ENCODE data around the gene NFKB1.

Gene NFKB1

DNA sequence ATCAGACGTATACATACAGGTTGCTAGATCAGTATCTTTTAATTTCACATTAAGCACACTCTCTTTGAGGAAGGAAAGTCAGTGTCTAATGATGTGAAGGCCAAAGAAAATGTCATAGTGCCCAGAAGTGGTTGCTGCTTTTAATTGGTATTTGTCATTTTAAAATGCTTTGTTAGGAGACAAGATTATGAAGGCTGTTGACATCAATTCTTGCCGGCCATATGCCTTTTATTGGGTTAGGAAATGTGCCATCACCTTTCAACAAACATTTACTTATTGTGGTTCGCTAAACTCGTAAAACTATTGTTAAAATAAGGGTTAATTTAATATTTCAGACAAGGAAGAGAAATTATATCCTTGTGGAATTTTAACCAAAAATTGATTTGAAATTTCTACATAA lies 32.2 kb downstream of the NFKB1 start:
- DNase-seq (ENCODE audit: low spot score): no peak

DNA sequence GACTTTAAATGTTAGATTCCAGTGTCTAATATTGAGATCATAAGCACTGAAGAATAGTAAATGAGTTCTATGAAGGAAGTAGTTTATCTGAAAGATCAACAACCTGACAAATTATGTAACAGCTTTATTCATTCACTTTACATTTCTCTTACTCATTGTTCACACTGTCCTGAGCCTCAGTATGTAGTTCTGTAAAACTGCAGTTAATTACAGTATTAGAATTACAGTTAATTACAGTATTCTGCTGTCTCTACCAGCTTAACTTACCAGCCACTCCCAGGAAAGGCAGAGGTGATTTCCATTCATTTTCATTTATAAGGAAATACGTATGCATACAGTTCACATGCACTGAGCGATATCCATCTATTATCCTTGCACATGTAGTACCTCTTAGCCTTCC lies 32.7 kb downstream of the NFKB1 start:
- no peak for DNase-seq (ENCODE audit: low spot score)

DNA sequence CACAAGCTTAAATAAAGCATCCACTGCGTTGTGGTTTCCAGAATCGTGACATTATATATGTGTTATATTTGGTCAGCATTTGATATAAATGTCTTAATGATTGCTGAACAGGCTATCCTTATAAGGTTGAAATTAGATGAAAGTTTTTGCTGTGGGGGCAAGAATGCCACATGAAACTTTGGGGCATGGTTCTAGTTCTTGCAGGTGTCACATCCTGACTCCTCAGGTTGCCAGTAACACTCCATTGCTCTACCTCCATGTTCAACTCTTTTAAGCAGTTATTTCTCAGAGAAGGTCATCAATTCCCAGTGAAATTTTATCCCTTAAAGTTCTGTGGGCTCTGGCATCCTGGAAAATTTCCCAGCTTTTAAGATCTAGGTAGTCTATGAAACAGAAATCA lies 33.7 kb downstream of the NFKB1 start:
- DNase-seq (ENCODE audit: low spot score): no peak

DNA sequence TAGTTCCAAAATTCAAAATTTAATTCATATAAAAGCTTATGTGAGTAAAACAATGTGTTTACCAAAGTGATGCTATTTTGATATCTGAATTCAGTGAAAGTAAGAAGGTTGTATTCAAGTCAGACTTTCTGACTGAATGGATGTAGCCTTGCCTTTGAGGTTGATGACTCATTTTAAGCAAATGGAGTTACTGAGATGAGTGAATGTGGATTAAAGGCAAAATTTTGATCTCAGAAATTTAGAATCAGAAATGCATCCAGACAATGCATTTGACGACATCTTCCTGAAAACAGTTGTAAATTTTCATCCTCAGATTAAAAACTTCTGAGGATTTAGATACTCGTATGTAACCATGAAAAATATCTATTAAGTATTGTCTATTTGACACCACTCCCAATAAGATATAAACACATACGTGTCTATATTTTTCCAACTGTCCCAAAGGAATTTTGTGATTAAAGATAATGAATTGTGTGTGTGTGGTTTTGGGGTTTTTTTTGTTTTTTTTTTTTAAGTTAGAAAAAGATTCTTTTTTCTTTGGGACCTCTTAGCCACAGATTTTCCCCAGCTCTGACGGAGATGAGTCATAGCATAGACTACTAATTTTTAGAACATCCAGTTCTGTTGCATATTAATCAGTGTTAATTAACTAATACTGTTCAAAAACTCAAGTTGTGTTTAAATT lies 34.4 kb downstream of the NFKB1 start:
- no peak for DNase-seq (ENCODE audit: low spot score)

DNA sequence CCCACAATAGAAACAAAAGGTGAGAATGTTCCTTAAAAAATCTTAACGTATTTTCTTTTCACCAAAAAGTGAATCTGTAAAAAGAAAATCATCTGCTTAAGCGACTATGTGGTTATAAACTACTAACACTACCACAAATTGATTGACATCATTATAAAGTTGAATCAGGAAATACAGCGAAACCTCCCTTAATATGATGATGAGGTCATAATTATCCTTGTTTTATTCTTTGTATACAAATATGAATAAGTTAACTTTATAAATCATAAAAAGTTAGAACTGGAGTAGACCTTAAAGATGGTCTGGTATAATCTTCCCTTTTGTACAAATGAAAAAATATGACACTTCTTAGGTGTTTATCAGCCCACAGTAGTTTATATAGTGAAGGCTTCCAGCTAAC lies 35.6 kb downstream of the NFKB1 start:
- no peak for DNase-seq (ENCODE audit: low spot score)

DNA sequence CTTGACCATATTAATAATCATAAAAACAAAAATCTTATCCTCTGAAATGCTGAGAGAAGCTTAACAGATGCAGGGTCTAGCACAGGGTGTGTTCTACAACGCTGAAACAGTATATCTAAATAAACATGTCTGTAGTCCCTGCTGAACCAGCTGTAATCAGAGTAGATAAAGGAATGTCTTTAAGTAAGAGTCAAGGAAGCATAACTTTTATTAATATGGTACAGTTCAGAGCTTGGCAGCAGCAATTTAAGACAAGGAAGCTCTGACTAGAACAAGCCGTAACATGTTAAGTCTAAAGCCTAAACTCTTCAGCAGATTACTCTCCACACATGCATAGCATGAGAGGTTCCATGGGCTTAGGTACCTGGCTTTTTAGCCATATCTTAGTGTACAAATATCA lies 36.1 kb downstream of the NFKB1 start:
- no peak for DNase-seq (ENCODE audit: low spot score)

DNA sequence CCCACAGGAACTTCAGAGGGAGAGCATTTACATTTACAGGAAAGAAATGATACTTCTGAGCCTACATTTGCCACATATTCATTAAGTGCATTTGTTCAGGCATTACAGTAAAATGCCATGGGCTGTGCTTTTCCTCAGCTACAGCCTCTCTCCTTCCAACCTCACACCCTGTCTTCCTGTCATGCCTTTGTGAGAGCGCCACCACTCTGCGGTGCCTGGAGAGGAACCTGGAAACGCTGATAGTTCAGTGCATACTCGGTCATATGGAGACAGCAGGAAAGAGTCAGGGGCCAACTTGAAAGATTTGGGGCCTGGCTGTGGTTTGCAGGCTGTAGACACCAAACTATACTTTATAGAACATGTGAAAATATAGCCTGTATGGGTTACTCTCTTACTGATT lies 40.5 kb downstream of the NFKB1 start:
- DNase-seq (ENCODE audit: low spot score): no peak

DNA sequence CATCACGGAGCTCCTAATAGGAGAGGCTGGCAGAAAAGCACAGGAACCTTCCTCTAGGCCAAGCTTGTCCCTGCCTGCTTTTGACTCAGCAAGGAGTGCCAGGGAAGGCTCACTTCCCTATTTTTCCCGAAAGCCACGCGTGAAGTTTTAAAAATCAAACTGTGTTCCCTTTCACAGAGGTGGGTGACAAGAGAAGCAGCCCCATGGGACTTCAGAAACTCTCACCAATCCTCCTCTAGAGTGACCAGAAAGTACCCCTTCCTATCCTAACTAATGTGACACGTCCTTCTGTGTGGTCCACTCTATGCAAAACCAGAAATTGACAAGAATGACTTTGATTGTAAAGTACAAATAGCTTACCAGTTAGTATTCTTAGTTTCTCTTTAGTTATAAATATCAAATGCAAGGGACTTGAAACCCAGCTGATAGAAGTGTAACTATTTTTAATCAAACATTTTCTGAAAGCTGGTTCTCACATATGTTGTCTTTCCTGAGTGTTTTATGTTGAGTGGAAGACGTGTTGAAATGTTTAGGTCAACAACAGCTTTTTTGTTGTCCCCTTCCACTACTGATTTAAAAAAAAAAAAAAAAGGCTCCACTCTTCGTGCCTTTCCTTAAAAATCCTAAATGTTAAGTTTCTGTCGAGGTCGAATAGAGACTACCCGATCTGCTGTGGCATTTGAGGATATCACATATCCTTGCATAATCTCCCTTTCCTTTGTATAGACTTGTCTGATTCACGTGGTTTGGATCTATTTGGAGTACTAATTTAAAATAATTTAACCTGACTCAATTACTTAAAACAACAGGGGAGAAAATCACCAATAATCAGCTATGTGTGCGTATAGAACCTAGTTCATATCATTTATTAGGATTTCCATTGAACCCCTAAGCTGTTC lies 42.1 kb downstream of the NFKB1 start:
- DNase-seq (ENCODE audit: low spot score): no peak

DNA sequence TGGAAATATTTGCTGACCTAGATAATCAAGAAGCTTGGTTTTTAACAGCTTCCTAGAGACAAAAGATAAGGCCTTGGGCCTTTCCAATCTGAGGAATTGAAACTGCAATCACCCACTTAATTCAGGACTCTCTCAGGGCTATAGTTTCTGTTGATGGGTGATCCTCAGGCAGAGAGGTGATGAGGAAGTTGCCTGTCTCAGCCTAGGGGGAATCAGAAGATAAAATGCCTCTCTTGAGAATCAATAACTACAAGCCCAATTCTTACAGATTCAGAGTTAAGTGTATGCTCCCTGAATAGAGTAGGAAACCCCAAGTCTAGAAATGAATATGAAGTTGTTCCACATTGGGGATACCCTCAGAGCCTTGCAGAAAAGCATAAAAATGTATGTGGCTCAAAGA lies 45.5 kb downstream of the NFKB1 start:
- DNase-seq (ENCODE audit: low spot score): no peak

DNA sequence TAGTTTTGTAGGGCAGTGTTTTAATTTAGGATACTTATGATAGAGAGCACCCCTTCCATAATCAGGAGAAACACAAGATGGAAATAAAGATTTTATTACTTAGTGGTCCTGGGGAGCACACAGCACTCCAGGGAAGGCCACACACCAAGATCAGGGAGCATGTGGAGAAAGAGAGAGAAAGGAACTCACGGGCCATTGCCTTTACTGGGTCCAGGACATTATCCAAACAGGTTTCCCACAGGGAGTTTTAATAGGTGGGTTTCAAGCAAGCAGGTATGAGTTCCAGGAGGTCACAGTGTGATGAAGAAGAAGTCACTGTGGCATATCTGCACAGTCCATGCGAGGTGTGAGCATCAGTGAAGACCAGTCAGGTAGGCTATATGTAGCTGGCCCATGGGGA lies 46.8 kb downstream of the NFKB1 start:
- DNase-seq (ENCODE audit: low spot score): no peak

DNA sequence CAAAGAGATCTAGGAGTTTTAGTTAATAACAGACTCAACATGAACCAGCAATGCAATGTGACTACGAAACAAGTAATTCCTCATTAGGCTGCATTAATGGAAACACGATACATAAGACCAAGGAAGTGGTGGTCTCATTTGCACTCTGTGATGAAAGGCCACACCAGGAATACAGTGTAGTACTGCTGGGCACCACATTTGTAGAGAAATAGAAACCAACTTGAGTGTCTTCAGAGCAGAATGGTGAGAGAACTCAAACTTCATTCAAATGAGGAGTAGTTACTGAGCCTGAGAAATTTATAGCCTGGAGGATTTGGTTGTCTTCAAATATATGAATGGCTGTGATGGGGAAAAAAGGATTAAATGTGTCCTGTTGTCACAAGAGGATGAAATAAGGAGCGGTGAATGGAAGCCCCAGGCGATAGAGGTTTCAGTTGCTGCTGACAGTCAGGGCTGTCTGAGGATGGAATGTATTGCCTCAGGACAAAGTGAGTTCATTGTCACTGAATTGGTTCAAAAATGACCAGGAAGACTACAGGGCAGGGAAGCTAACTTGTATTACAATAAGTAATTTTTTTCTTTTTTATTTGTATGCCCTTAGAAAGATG lies 50.9 kb downstream of the NFKB1 start:
- no peak for DNase-seq (ENCODE audit: low spot score)

DNA sequence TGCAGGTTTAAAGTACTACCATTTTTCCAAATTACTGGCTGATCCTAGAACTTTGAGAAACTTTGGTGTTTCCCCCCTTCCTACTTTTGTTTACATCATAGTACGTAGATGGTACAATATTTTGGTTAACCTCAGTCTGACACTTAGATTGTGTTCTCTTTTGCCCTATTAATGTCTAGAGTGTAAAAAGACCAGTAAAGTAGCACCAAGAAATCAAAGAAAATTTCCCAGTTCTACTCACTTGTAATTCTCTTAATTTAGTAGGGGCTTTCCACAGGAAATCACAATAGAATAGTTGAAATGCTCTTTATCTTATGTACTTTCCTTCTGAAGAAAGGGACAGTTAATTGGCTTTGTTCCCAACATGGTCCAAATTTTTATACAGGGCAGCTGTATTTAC lies 51.6 kb downstream of the NFKB1 start:
- no peak for DNase-seq (ENCODE audit: low spot score)

DNA sequence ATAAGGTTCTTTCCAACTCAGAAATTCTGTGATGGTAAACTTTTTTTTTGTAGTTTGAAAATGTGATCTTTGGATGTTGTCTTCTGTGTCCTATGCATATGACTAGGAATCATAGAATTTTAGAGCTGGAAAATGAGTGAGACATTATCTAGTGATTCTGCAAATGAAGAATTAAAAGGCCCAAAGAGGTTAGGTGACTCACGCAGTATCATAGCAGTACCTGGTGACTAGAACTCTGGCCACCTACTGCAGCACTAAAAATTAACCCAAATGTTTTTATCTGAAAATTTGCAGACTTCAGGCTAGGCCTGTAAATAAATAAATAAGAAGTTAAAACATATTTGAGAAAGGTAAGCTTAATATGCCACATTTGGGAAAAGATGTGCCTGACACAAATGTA lies 52.8 kb downstream of the NFKB1 start:
- no peak for DNase-seq (ENCODE audit: low spot score)

DNA sequence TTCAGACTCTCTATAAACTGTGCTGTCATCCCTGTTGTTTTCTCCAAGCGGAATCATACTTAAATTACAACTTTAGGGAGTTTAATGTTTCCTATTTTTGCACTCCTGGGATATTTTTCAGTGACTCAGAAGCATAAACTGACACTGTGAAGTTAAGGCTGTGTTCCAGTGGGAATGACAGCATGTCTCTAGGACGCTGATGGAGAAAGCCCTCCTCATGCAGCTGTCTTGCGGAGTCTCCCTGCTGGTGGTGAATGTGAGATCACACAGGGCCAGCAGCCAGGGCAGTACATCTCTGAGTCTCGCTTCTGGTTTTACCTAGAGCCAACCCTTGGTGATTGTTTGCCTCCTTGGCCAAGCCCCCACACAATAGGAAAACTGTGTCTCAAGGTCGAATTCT lies 53.3 kb downstream of the NFKB1 start:
- no peak for DNase-seq (ENCODE audit: low spot score)

DNA sequence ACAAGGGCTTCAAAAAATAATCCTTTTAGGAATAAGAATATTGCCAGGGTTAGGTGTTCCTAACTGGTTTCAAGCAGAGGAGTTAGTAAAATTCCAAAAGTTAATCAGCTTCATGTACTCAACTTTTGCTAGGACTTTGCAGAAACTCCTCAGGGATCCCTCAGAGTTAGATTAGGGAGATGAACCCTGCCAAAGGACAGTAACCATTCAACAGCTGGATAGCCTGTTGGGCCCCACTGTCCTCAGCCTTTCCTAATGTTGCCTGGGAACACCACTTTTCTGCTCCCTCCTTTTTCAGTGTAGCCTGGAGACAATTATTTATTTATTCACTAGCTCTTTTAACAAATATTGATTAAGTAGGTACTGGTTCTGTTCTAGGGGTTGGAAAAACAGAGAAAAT lies 53.8 kb downstream of the NFKB1 start:
- DNase-seq (ENCODE audit: low spot score): no peak

DNA sequence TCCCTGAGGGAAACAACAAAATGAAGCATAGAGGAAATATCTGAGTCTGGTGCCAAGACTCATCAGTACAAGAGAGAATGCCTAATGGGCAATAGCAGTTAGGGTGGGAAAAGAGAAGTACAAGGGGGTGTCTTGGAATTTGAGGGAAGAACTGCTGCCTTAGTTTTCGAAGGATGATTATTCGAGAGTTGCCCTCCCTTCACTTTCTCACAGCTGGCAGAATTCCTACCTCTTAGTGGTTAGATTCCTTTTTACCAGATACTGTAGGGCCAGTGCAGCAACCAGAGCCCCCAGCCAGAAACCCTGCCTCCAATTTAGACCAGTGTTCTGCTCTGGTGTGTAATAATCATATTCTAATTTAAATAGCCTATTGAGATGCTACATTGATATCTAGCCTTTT lies 56.5 kb downstream of the NFKB1 start:
- DNase-seq (ENCODE audit: low spot score): no peak

DNA sequence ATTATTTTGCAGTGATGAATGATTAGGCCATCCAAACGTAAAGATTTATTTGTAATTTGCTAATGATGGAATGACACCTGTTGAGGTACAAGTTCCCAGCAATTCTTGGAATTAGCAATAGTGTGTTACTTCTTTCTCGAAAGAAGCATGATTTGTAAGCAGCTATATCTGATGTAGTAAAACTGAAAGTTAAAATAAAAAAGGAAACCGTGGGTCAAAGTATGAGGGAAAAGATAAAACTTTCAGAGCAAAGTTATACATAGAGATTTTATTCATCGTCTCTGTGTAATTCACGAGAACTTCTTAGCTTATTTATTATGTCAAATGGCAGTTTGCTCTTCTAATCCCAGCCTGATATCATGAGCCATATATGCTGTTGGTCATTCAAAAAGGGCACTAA lies 59.0 kb downstream of the NFKB1 start:
- DNase-seq (ENCODE audit: low spot score): no peak

DNA sequence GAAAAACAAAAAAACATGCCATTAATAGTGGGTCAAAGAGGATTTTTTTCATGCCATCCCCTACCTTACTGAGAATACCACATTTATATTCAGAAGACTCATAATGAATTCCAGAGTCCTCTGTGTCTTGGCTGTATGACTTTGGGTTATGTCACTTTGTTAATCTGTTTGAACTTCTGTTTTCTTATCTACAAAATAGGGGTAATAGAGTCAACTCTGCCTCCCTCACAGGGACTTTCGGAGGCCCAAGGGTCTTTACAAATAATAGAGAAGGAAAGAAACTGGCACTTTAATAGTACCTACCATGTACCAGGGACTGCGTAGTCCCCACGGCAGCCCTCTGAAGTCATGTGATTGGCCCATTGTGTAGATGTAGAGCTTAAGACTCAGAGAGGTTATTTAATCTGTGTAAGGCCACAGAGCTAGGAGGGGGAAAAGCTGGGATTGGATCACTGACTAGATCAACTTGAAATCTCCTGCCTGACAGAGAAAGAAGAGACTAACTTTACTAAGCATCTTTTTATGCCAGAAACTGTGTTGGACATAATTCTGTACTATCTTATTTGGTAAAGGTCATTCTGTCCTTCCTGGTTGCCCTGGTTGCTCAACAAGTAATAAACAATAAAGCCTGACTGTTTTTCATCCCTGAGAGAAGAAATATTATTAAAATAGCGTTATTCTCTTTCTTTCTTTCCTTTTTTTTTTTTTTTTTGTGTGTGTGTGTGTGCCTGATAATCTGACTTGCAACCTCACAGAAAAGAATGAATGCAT lies 59.6 kb downstream of the NFKB1 start:
- no peak for DNase-seq (ENCODE audit: low spot score)

DNA sequence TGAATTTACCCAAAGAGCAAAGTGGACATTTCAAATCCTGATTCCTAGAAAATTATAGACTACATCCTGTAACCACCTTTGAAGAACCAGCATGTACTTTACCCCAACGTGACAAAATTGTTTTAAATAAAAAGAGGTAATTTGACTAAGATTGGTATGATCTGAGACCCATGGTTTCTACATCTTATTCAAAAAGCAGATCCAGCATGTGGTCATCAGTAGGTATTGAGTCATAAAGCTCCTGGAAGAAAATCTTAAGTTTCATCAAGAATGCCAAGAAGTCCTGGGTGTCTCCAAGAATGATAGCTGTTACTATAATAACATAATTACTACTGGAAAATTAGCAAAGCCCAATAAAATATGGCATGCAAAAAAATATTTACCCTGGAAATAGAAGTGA lies 61.8 kb downstream of the NFKB1 start:
- no peak for DNase-seq (ENCODE audit: low spot score)

DNA sequence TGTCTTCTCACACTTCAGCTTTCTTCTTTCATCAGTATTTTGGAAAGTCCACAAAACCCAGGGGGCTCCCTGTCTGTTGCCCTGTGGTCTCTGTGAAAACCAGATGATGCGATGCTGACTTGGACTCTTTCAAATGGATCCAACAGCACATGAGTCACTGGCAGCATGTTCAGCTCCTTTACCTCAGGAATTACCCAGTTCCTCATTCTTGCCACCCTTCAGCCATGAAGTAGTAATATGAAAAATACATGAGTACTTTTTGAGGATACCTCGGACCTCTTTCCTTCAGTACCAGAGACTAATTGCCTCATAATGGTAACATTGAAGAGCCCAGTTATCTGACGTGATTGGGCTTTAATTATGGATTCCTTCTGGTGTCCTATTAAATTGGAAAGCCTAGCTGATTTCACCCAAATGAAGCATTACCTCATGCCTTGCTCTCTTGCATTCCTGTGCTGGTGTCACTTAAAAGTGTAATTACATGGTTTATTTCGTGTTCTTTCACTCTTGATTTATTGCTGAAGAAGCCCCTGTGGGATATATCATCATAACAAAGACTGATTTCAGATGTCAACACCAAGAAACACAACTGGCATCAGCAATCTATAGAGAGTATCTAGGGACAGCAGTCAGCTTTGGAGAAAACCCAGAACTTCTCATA lies 63.4 kb downstream of the NFKB1 start:
- DNase-seq (ENCODE audit: low spot score): no peak

DNA sequence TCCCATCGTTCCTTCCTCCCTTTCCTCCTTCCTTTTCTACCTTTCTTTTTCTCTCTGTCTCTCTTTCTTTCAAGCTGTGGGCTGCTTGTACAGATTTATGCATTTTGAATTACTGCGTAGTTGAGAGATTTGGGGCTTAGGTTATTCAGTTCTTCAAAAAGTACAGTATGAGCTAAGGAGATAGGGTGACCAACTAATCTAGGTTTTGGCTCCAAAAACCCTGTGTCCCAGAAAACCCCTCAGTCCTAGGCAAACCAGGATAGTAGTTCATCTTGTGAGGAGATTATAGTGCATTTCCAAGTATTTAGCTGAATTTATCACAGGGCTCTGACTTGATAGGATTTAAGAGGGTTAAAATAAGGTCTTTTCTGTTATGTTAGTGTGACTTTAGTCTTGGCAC lies 64.5 kb downstream of the NFKB1 start:
- DNase-seq (ENCODE audit: low spot score): no peak

DNA sequence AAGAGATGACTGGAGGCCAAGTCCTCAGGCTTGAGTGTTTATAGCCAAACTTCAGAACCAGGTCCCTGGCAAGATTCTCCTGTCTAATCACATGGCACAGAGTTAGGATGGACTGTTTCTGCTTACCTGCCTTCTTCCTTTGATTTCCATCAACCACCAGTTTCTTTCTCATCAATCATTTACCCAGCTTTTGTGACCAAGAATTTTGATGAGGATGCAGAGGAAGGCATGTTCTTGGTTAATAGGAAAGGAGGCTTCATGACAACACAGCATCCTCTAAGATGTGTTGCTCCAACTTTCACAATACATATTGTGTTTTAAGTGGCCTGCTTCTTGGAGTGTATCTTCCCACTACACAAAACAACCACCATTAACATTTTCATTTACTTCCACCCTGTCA lies 65.3 kb downstream of the NFKB1 start:
- no peak for DNase-seq (ENCODE audit: low spot score)

All from D341Med (cell line).